HG02623 (cell line): ENCODE measurements around the gene SPIB.
"Not testable (repeated sequence)": the region's sequence is repeated elsewhere in the genome, so short reads cannot be mapped to it uniquely, and the experiment has no call there.

Source experiments
- ATAC-seq: cut with Tn5 transposase; IDR thresholded peaks from one replicate; pipeline ENCODE4 v1.9.1; 2021; ENCODE audit warnings: moderate library complexity; ENCODE audit not compliant: unreplicated experiment

Gene SPIB

GRCh38 chr19:50435221-50435620 lies 16.5 kb downstream of the SPIB start:
- no peak for ATAC-seq

- no peak for ATAC-seq
Observed at GRCh38 chr19:50435627-50436026, 16.9 kb downstream of the SPIB start.

- ATAC-seq, result no peak
Observed at GRCh38 chr19:50437862-50438449, 19.2 kb downstream of the SPIB start.

GRCh38 chr19:50439130-50439529 lies 20.4 kb downstream of the SPIB start:
- ATAC-seq, result not testable (repeated sequence)

- ATAC-seq, result no peak
Observed at GRCh38 chr19:50444059-50444458, 25.3 kb downstream of the SPIB start.

DNA sequence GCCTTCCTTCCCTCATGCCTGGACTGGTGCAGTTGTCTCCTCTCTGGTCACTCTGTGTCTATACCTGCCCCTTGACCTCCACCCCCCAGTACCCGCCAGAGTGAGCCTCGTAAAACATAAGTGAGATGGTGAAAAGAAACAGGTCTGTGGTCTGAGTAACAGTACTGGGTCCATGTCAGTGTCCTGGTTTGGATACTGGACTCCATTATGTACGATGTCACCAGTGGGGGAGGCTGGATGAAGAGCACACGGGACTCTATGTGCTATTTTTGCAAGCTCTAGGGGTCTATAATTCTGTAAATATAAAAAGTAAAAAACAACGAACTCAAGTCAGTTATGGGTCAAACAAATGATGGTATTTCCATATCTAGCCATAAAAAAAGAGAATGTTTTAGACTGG lies 28.3 kb downstream of the SPIB start:
- ATAC-seq, result no peak

DNA sequence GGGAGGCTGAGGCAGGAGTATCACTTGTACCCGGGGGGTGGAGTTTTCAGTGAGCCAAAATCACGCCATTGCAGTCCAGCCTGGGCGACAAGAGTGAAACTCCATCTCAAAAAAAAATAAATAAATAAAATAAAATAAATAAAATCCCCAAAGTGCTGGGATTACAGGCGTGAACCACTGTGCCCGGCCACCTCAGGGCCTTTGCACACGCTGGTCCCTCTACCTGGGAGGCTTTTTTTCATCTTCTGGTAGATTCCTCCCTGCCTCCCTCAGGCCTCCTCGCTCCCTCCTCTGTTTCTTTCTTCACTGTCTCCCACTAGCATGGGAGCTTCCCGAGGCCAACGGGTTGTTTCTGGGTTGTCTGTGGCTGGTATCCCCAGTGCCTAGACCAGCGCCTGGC lies 29.0 kb downstream of the SPIB start:
- ATAC-seq, result no peak

- ATAC-seq, result no peak
Observed at GRCh38 chr19:50449236-50449899, 30.6 kb downstream of the SPIB start.

- ATAC-seq, result no peak
Observed at GRCh38 chr19:50450369-50451222, 31.9 kb downstream of the SPIB start.

DNA sequence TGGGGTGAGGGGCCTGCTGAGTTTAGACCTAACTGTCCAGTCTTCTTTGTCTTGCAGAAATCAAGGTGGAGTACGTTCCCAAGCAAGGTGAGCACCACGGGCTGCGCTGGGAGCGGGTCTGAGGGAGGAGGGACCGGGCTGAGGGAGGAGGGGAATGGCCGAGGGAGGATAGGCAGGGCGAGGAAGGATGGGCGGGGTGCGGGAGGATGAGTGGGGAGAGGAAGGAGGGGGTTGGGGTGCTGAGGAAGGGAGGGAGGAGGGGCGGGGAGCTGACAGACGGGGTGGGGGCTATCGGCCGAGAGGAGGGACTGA lies 32.4 kb downstream of the SPIB start:
- ATAC-seq, result no peak

DNA sequence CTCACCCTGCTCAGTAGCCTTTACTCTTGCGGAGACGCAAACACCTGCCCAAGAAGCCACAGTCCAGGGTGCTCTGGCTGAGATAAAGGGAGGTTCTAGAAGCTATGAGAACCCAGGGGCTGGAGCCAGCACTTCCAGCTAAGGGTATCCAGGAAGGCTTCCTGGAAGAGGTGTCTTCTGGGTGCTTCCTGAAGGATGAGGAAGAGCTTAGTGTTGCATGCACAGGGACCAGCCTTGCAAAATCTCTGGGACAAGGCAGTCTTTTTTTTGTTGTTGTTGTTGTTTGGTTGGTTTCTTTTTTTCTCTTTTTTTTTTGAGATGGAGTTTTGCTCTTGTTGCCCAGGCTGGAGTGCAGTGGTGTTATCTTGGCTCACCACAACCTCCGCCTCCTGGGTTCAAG lies 34.5 kb downstream of the SPIB start:
- ATAC-seq, result no peak

GRCh38 chr19:50455992-50456391 lies 37.3 kb downstream of the SPIB start:
- no peak for ATAC-seq

DNA sequence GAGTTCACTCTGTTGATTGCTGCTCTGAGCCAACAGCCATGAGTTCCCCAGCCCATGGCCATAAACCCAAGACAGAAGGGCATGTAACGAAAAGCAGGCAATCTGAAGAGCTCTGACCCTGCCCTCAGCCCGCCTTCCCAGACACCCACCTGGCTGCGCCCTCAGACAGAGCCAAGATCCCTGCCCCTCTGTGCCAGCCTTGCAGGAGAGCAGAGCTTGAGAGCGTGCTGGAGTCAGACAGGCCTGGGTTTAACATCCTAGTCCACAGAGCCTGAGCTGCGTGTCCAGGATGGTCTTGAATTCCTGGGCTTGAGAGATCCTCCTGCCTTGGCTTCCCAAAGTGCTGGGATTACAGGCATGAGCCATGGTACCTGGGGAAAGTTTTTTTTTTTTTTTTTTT lies 38.6 kb downstream of the SPIB start:
- no peak for ATAC-seq

DNA sequence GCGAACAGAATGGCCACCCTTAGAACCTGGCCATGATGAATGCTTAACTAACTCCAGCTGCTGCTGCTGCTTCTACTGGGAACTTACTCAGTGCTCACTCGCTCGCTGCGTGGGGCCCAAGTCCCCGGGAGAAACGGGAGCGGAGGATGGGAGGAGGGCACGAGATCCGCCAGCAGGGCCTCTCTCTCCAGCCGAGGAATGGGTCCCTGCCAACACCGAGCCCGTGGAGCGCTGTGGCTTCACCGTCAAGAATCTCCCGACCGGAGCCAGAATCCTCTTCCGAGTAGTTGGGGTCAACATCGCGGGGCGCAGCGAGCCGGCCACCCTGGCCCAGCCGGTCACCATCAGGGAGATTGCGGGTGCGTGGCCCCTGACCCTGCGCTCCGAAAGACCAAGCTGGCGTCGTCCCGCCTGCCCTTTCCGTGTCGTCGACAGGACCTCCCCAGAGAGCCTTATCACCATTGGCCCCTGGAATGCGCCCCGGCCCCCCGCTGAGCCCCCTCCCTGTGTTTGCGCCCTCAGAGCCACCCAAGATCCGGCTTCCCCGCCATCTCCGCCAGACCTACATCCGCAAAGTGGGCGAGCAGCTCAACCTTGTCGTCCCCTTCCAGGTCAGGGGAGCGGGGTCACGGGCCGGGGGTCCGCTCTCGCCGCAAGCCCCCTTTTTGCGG lies 39.8 kb downstream of the SPIB start:
- ATAC-seq, result no peak

GRCh38 chr19:50459067-50459456 lies 40.3 kb downstream of the SPIB start:
- no peak for ATAC-seq

GRCh38 chr19:50459638-50460037 lies 40.9 kb downstream of the SPIB start:
- ATAC-seq, result no peak

DNA sequence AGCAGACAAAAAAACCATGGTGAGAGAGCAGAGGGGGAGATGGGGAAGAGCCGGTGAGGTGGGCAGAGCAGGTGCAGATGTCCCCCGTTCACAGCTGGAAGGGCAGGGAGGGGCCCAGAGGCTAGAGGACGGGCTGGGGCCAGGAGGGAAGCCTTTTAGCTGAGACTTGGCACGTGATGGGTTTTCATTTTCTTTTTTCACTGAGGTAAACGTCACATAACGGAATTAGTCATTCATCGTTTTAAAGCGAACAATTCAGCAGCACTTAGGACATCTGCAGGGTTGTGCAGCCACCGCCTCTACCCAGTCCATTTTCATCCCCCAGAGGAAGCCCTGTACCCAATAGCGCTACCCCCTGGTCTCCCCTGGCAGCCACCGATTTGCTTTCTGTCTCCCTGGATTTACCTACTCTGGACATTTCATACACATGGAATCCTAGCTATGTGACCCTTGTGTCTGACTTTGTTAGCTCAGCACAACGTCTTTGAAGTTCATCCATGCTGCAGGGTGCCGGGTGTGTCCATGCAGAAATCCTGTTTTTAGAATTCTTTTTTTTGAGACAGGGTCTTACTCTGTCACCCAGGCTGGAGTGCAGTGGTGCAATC lies 41.5 kb downstream of the SPIB start:
- no peak for ATAC-seq

DNA sequence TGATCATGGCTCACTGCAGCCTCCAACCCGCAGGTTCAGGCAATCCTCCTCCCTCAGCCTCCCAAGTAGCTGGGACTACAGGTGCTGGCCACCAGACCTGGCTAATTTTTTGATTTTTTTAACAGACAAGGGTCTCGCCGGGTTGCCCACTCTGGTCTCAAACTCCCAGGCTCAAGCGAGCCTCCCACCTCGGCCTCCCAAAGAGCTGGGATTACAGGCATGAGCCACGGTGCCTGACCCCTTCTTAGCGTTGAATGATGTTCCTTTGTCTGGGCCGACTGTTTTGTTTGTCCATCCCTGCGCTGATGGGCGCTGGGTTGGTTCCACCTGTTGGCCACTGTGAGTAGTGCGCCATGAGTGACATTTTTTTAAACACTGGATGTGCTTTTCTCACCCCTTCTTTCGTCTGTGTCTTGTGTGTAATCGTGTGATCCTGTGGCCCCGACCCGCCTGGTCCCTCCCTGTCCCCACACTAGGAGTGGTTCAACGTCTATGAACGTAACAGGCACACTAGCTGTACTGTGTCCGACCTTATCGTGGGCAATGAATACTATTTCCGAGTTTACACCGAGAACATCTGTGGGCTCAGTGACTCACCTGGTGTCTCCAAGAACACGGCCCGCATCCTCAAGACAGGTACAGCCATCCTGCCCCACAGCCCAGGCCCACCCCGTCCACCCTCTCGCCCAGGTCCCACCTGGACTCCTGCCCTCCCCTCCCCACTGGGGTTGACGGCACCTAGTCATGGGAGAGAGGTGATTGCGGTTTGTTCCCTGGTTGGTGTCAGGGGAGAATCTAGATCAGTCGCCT lies 42.5 kb downstream of the SPIB start:
- no peak for ATAC-seq

DNA sequence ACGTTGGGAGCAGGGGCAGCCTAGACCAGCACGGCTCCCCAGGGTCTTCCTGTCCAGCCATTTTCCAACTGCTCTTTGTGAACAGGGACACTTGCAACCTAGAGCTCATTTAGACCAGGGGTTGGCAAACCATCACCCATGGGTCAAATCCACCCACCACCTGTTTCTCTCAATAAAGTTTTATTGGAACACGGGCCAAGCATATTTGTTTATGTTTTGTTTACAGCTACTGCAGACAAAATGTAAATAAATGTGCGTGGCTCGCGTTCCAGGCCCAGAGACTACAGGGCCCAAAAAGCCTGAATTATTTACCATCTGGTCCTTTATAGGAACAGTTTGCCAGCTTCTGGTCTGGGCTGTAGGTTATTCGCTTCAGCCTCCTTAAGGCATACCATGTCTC lies 44.2 kb downstream of the SPIB start:
- no peak for ATAC-seq

GRCh38 chr19:50464348-50464747 lies 45.6 kb downstream of the SPIB start:
- ATAC-seq, result no peak

DNA sequence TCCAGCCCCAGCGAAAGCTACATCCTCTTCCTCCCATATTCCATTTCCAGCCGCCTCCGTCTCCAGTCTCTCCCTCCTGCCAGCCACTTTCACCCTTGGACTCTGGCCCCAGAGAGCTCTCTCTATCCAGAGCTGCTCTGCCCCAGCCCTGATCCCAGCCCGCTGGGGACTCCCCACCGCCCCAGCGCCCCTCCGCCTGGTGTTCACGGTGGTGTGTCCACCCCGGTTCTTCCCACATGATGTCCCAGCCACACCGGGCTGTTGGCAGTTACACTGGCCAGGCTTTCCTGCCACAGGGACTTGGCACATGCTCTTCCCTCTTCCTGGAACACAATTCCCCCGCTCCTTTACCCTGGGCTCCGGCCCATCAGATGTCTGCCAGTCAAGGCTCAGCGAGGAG lies 46.3 kb downstream of the SPIB start:
- ATAC-seq, result no peak
